GM21717 (cell line): Measurements from ENCODE around the gene LIG1.

Experiments used
- ATAC-seq: cut with Tn5 transposase; IDR thresholded peaks from one replicate; pipeline ENCODE4 v1.9.1; 2021; ENCODE audit warnings: mild to moderate bottlenecking, moderate library complexity; ENCODE audit not compliant: unreplicated experiment

The LIG1 gene

GRCh38 chr19:48182434-48182833 lies 12.3 kb upstream of the LIG1 start:
- ATAC-seq: no peak

GRCh38 chr19:48181505-48181904 lies 11.4 kb upstream of the LIG1 start:
- no peak for ATAC-seq

GRCh38 chr19:48176226-48176625 lies 6.1 kb upstream of the LIG1 start:
- no peak for ATAC-seq

GRCh38 chr19:48175578-48175977 lies 5.4 kb upstream of the LIG1 start:
- ATAC-seq: no peak

- no peak for ATAC-seq
Observed at GRCh38 chr19:48174445-48175030, 4.4 kb upstream of the LIG1 start.

- ATAC-seq: no peak
Observed at GRCh38 chr19:48171710-48172109, 1.6 kb upstream of the LIG1 start.

GRCh38 chr19:48170817-48171347 lies 738 bp upstream of the LIG1 start:
- ATAC-seq: no peak

- no peak for ATAC-seq
Observed at GRCh38 chr19:48169578-48169938, 586 bp downstream of the LIG1 start.

GRCh38 chr19:48168689-48169088 lies 1.5 kb downstream of the LIG1 start:
- ATAC-seq: no peak

GRCh38 chr19:48158210-48158790 lies 11.8 kb downstream of the LIG1 start:
- no peak for ATAC-seq

GRCh38 chr19:48154003-48154402 lies 16.1 kb downstream of the LIG1 start:
- ATAC-seq: no peak

- no peak for ATAC-seq
Observed at GRCh38 chr19:48152551-48152950, 17.6 kb downstream of the LIG1 start.

- no peak for ATAC-seq
Observed at GRCh38 chr19:48149430-48149829, 20.7 kb downstream of the LIG1 start.

GRCh38 chr19:48148576-48148975 lies 21.6 kb downstream of the LIG1 start:
- ATAC-seq: no peak

GRCh38 chr19:48147597-48148175 lies 22.5 kb downstream of the LIG1 start:
- ATAC-seq: no peak

GRCh38 chr19:48139053-48139452 lies 31.1 kb downstream of the LIG1 start:
- no peak for ATAC-seq

- ATAC-seq: no peak
Observed at GRCh38 chr19:48137411-48137810, 32.7 kb downstream of the LIG1 start.

- no peak for ATAC-seq
Observed at GRCh38 chr19:48136547-48136946, 33.6 kb downstream of the LIG1 start.

GRCh38 chr19:48135411-48135810 lies 34.7 kb downstream of the LIG1 start:
- ATAC-seq: no peak

GRCh38 chr19:48133094-48133493 lies 37.0 kb downstream of the LIG1 start:
- no peak for ATAC-seq

GRCh38 chr19:48127561-48127960 lies 42.6 kb downstream of the LIG1 start:
- ATAC-seq: no peak

GRCh38 chr19:48123907-48124651 lies 46.1 kb downstream of the LIG1 start:
- ATAC-seq: no peak
